GM13977 (cell line): ENCODE data around the gene PRSS8.

Source experiments
- DNase-seq: peaks from one replicate; pipeline ENCODE4 v3.0.0; 2012; ENCODE audit warnings: low spot score
- CTCF ChIP-seq: IDR thresholded peaks from 2 replicates; pipeline ENCODE4 v1.5.1; 2012; ENCODE audit warnings: mild to moderate bottlenecking, control low read depth; ENCODE audit not compliant: insufficient read depth; ENCODE audit errors: extremely low read depth, missing control alignments
- in situ Hi-C: fragments of 300-500 bp; cut with MboI; formaldehyde crosslinking; loops from one replicate; pipeline ENCODE4 v1.12.0; 2022; ENCODE audit warnings: low sequenced_read_pairs, low pct_unique_long_range_greater_than_20kb, mixed read lengths, inconsistent platforms; ENCODE audit not compliant: unreplicated experiment

The PRSS8 gene

GRCh38 chr16:31135535-31136286, at the start of gene PRSS8:
TSS of gene PRSS8 (minus strand) at chr16:31135727. CDS start at chr16:31135498, 229 bp downstream.
- in situ Hi-C loops: no loop called here
- DNase-seq: no peak
- TF ChIP-seq CTCF: no peak

GRCh38 chr16:31184888-31185287, 49.4 kb upstream of the PRSS8 start:
- in situ Hi-C loops: no loop called here
- TF ChIP-seq CTCF: no peak
- DNase-seq: no peak

- in situ Hi-C loops: no loop called here
- no peak for TF ChIP-seq CTCF
- no peak for DNase-seq
These were observed 48.2 kb upstream of the PRSS8 start for GRCh38 chr16:31183432-31184428.

- no peak for DNase-seq
- in situ Hi-C loops: no loop called here
- no peak for TF ChIP-seq CTCF
These were observed 46.9 kb upstream of the PRSS8 start for GRCh38 chr16:31182391-31182790.

- no peak for TF ChIP-seq CTCF
- DNase-seq: no peak
- in situ Hi-C loops: no loop called here
These were observed 45.7 kb upstream of the PRSS8 start for GRCh38 chr16:31181102-31181830.
